GM18951 (cell line): ENCODE data around the gene MID1.

Experiments
- POLR2A ChIP-seq: IDR thresholded peaks from 4 replicates; pipeline ENCODE4 v1.6.1; 2011; ENCODE audit warnings: mild to moderate bottlenecking; ENCODE audit not compliant: insufficient read length, insufficient read depth; ENCODE audit errors: extremely low read depth
- in situ Hi-C: fragments of 300-500 bp; cut with MboI; formaldehyde crosslinking; loops from one replicate; pipeline ENCODE4 v1.12.0; 2022; ENCODE audit warnings: low sequenced_read_pairs, mixed read lengths, inconsistent platforms; ENCODE audit not compliant: unreplicated experiment

The MID1 gene

DNA sequence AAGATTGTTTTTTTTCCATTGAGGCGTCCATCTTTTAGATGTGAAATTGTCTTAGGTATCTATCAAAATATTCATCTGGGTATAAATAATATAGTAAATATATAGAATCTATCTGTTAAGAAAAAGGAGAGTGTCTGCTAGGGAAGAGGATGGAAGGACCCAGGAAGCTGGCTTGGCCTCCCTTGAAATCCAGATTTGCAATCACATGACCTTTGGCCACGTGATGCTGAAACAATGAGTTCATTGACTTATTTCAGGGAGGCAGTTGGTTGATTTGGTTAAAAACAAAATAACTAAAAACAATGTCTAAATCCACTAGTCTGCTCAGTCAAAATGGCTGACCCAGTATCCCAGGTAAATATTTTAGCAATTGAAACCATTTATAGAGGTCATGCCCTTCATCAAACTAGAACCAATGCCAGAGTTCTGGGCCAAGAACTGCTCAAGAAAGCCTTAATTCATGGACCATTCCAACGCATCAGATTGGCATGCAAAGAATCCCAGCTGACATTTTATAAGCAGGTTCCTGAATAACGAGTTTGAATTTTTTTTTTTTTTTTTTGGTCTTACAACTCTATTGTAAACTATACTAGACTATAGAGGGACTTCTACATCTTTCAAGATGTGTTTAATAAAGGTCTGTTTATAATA, 172.7 kb downstream of the MID1 start:
- in situ Hi-C loops, result no loop called here
- TF ChIP-seq POLR2A, result no peak

DNA sequence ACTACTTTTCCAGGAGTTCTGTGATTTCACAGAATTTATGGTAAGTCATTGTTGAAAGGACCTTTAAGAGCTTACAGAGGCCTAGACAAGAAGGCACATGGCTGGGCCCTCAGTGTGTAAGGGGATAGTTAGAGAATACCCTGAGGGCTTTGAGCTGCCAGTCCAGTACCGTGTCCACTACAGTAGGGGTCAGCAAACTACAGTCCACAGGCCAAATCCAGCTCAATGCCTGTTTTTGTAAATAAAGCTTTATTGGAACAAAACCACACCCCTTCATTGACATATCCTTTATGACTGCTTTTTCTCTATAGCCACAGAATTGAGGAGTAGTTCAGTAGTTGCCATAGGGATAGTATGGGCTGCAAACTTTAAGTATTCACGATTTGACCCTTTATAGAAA, 176.2 kb downstream of the MID1 start:
- no peak for TF ChIP-seq POLR2A
- in situ Hi-C loops, result no loop called here

DNA sequence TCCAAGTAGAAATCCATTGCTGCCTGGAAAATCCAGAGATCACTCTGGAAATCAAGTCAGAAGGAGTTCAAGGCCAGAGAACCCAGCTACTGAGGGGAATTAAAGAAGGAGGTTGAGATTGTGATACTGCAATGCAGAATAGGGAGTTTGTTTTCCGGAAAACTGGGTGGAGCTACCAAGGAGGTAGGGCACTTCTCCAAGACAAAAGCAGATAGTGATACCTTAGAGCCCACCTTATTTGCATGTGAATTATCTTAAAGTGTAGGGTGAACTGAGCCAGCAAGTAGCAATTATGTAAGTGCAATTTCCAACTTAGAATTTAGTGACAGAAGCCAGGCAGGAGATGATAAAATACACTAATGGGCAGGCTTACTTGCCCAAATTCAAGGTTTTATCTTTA, 178.9 kb downstream of the MID1 start:
- no peak for TF ChIP-seq POLR2A
- in situ Hi-C loops, result no loop called here

DNA sequence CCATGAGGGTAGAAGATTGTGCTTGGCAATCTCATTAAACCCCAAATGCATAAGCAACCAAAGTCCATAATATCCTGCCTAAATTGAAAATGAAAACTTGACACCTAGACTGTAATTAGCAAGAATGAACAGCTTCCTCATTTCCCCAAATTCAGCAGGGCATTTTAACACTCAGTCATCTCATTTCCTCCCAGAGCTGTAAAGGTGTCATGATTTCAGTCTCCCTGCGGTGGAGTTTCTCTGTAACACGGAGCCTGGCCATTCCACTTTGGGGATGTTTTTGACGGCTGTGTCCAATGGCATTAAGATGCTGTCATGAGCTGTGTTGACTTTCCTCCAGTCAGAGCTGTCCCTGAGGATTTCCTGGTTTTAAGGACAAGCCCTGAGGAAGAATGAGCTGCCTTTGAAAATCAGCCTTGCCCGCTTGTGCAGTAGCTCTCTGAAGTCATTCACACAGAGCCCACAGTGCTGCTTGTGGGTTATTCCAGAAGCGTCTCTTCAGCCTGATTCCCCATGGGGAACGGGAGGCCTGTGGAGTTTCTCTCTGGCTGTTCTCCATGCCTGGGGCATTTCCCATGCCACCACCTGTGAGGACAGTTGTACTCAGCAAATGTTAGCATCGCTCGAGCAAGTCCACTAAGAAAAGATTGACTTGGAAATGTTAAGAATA, 187.0 kb downstream of the MID1 start:
- in situ Hi-C loops, result no loop called here
- no peak for TF ChIP-seq POLR2A

DNA sequence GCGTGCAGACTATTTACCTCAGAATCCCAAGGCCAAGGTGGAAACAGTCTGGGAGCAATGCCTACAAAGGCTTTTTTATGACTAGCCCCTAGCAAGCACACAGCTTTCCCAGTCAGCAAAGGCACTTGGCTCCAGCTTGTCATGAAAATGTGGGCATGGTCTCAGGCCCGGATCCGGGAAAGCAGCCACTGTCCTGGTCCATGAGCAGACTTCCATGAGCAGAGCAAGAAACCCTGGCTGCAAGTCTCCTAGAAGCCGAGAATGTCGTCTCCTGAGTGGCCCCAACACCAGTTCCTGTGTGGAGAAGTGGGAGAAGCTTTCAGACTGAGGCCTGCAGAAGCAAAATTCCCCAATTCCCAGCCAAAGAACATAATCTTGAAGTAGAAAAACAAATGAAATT, 190.5 kb downstream of the MID1 start:
- no peak for TF ChIP-seq POLR2A
- in situ Hi-C loops, result no loop called here

DNA sequence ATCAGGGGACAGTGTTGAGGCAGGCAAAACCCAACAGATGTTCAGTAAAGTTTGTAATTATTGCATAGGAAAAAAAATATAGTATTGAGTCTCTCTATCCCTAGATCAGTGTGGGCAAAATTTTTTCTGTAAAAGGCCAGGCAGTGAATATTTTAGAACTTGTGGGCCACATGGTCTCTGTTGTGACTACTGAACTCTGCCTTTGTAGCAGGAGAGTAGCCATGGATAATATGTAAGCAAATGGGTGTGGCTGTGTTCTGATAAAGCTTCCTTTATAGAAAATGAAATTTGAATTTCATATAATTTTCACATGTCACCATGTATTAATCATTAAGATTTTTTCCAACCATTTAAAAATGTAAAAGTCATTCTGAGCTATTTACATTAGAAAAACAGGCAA, 193.1 kb downstream of the MID1 start:
- in situ Hi-C loops, result no loop called here
- no peak for TF ChIP-seq POLR2A

DNA sequence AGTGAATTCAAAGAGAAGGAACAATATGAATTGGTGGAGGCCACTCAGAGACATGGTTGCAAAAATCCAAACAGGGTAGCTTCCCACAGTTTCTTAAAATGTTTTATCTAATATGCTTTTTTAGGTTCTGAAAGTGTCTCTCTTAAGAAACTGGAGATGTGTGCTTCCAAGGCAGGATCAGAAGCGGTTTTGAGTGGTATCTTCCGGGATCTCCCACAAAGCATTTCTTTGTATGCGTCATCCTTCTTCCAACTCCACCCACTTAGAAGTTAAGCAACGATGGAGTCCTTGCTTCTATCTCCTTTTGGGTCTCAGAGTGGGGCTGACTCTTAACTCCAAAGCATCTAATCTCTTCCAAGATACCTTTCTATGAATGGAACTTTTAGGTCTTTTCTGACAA, 196.7 kb downstream of the MID1 start:
- in situ Hi-C loops, result loop anchor here (25.0 kb wide), 1 partner anchor 236 kb away; no protein-coding TSS in a partner anchor

DNA sequence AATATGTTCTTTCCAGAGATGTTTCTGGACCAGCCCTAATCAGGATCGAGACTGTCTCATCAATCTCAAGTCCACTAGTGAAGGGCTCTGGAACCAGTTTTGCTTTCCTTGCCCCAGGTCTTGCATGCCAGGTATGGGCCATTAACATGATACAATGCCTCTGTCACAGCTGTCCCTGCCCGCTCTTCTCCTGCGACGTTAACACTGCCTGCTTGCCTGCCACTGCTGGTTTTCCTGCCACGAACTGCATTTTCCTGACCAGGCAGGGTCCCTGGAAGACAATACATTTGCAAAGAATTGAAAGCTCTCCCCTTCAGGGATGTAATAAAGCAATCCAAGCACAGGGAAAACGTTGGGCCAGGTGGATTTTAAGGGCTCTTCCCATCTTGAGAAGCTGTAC, 200.3 kb downstream of the MID1 start:
- no peak for TF ChIP-seq POLR2A
- in situ Hi-C loops, result loop anchor here (25.0 kb wide), 1 partner anchor 233 kb away; no protein-coding TSS in a partner anchor

More for the DNA sequence above, 196.7 kb downstream of the MID1 start:
- no peak for TF ChIP-seq POLR2A

DNA sequence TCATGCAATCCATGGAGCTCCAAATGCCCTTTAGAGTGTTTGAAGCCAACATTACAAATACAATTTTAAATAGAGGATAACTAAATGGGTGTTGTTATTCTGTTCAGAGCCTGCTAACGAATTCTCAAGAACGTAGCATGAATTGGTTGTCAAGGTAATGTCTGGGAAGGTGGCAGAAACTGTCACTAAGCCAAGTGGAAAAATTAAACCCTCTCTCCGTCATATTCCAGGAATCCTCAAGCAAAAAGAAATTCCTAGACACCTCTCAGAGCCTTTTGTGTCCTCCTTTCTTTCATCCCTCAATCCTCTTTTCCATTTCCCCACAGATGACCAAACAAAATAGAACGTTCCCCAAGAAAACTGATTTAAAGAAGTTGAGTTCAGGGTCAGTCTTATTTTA, 204.0 kb downstream of the MID1 start:
- in situ Hi-C loops, result loop anchor here (25.0 kb wide), 1 partner anchor 229 kb away; no protein-coding TSS in a partner anchor
- no peak for TF ChIP-seq POLR2A

DNA sequence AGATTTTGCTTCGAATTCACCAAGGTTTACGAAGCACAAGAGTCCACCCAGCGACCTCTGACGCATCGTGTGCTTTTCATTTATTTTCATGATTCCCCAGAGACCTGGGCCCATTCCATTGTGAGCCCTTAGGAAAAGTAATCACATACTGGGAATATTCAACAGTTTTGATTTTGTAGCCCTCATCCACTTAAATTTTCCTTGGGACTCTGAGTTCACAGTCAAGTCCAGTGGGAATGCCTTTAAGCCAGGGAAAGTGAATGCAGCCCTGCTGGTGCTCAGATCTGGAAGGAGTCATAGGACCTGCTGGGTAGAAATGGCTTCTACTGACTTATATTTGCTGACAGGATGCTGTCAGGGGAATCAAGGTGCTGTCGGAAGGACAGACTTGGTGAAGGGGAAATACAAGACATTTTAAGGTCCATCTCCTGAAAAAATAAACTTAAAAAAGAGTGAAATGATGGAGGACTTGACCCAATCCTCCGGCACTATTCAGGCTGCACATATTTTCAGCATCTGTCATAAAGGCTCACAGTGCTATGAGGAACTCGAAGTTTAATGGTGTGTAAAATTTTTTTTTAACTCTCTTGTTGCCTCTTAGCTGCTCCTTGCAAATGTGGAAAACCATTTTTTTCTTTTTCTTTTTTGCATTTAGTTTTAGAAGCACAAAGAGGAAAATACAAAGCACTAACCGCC, 204.9 kb downstream of the MID1 start:
- in situ Hi-C loops, result loop anchor here (25.0 kb wide), 1 partner anchor 228 kb away; no protein-coding TSS in a partner anchor
- TF ChIP-seq POLR2A, result no peak

DNA sequence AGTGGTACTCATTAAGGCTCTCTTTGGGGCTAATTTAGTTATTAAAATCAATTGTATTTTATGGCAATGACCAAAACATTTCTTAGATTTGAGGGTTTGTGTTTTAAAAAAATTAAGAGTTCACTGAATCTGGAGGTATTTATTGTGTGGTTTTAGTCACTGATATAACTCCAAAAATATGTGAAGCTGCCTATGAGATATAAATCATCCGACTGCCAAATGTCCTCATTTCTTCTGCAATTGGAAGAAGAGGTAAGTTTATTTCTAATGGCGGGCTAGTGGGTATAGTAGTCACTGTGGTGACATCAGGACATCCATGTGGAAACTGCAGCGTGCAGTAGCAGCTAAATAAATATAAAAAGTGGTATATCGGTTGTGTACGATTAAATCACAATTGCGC, 205.5 kb downstream of the MID1 start:
- no peak for TF ChIP-seq POLR2A

DNA sequence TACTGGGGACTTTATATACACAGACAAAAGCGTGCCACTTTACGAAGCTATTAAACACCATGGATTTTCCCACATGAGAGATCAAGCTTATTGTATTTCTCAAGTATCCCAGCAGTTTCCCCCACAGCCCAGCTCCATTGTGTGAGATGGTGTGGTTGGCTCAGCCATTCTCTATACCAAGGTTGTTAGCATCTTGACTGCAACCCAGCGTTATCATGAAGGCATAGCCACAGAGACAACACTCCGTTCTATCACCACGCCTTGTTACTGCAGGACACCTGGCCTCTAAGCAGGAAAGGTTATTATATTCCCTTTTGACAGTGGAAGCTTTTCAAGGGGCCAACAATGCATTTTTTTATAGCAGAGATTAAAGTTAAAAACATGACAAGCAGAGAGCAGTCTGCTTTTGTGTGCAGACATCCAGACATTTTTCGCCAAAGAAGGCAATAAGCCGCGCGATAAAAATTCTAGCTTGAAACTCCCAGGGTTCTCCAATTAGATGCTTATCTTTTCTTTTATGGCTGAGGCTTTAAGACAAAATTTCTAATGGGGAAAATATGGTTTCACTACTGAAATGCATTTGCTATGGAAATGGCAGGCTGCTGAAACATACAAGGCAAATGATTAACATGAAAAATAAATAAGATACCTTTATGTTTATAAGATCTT, 206.1 kb downstream of the MID1 start:
- TF ChIP-seq POLR2A, result no peak
- in situ Hi-C loops, result loop anchor here (25.0 kb wide), 1 partner anchor 227 kb away; no protein-coding TSS in a partner anchor

More for the DNA sequence above, 205.5 kb downstream of the MID1 start:
- in situ Hi-C loops, result loop anchor here (25.0 kb wide), 1 partner anchor 228 kb away; no protein-coding TSS in a partner anchor

DNA sequence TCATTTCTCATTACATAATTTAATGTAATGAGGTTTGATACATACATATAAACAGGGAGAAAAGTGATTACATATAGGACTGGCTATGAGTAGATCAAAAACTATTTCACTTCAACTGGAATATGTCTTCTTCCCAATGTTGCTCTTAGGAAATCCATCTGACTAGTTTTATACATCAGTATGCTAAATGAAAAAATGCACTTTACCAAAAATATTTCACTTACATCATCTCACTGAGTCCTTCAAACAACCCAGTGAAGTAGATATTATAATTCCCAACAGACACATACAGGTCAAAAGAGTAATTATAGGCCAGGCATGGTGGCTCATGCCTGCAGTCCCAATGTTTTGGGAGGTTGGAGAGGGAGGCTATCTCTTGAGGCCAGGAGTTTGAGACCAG, 215.9 kb downstream of the MID1 start:
- no peak for TF ChIP-seq POLR2A
- in situ Hi-C loops, result loop anchor here (25.0 kb wide), 1 partner anchor 217 kb away; no protein-coding TSS in a partner anchor

DNA sequence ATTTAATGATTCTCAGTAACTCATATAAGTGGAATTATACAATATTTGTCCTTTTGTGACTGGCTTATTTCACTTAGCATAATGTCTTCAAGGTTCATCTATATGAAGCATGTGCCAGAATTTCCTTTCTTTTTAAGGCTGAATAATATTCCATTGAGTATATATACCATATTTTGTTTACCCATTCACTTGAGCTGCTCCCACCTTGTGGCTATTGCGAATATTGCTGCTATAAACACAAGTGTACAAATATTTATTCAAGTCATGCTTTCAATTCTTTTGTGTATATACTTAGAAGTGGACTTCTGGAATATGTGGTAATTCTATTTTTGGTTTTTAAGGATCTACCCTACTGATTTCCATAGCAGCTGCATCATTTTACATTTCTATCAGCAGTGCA, 219.1 kb downstream of the MID1 start:
- no peak for TF ChIP-seq POLR2A
- in situ Hi-C loops, result loop anchor here (25.0 kb wide), 1 partner anchor 214 kb away; no protein-coding TSS in a partner anchor
